ENCODE data around the gene IAPP. TPM values are rescaled to one million over a fixed set of nuclear protein-coding genes. Genes with fewer than 3 reads are reported as not detected.

Gene IAPP
- not detected in 2 replicates for total RNA-seq (ENCODE audit: low replicate concordance)

GRCh38 chr12:21372602-21373001, at the start of gene IAPP:
Gene IAPP, plus strand, starts transcription at chr12:21372902. Its CDS starts 450 bp downstream, at chr12:21373352.

GRCh38 chr12:21334771-21335325, 37.9 kb upstream of the IAPP start, which contains the start of gene SLCO1A2:
Gene SLCO1A2, minus strand, starts transcription at chr12:21334917. Its CDS starts 270 bp downstream, at chr12:21334647.

Other genes with a start within 250 kb of the IAPP start
- gene SLCO1B1, start 241.7 kb upstream of the IAPP start, total RNA-seq (ENCODE audit: low replicate concordance): not detected in 2 replicates
- gene SLCO1A2, start 38.0 kb upstream of the IAPP start, total RNA-seq (ENCODE audit: low replicate concordance): not detected in 2 replicates
- 5.1 and 7.9 TPM in 2 replicates for gene PYROXD1, start 64.8 kb downstream of the IAPP start, total RNA-seq (ENCODE audit: low replicate concordance)
- gene RECQL, start 128.7 kb downstream of the IAPP start, total RNA-seq (ENCODE audit: low replicate concordance): 43.6 and 65.8 TPM in 2 replicates
- gene GOLT1B, start 128.9 kb downstream of the IAPP start, total RNA-seq (ENCODE audit: low replicate concordance): 10.9 and 45.6 TPM in 2 replicates
- 0.23 TPM in 1 of 2 replicates, not detected in the other for gene SPX, start 153.4 kb downstream of the IAPP start, total RNA-seq (ENCODE audit: low replicate concordance)
- gene GYS2, start 231.9 kb downstream of the IAPP start, total RNA-seq (ENCODE audit: low replicate concordance): not detected in 2 replicates

All from smooth muscle cell of the coronary artery (primary cell).